IMR-90 (cell line): ENCODE results near the gene FMNL3. TPM values are rescaled to one million over a fixed set of nuclear protein-coding genes. Genes with fewer than 3 reads are reported as not detected.

ENCODE experiments used
- ATAC-seq: fragments of 200-7000 bp; cut with Tn5 transposase; 2 replicates; pipeline ENCODE4 v1.9.1; 2020; ENCODE audit warnings: low read depth, mild to moderate bottlenecking, moderate library complexity
- BruUV-seq: library from RNA; stranded (reverse); fragments of 400-500 nt; replicated peaks from 2 replicates; lab custom pipeline; 2021; lab: Mats Ljungman, UMichigan
- CTCF ChIA-PET: fragments of 300-600 bp; formaldehyde crosslinking; extraction: SDS; loops from one replicate; lab custom pipeline; 2021; ENCODE audit warnings: antibody characterized with exemption; lab: Yijun Ruan, JAX
- POLR2A ChIA-PET: fragments of 300-600 bp; sonication (Branson Sonifier 250); formaldehyde crosslinking; loops from one replicate; lab custom pipeline; 2022; ENCODE audit warnings: antibody characterized with exemption; ENCODE audit not compliant: unreplicated experiment; lab: Charles Lee
- DNase-seq: peaks from one replicate; pipeline ENCODE4 v3.0.0; 2013
- H2AFZ ChIP-seq: replicated peaks from 2 replicates; pipeline ENCODE3; 2013; ENCODE audit warnings: low read length, mild to moderate bottlenecking; ENCODE audit not compliant: poor library complexity
- H2AK5ac ChIP-seq: 2 replicates; pipeline ENCODE4 v1.6.1; 2013; ENCODE audit warnings: low read depth, low read length, inconsistent platforms
- H2AK9ac ChIP-seq: replicated peaks from 2 replicates; pipeline ENCODE3; 2013; ENCODE audit warnings: mild to moderate bottlenecking, low read depth, low read length, moderate library complexity; ENCODE audit not compliant: poor library complexity
- H2BK120ac ChIP-seq: 2 replicates; pipeline ENCODE4 v1.6.1; 2013; ENCODE audit warnings: low read depth, low read length, inconsistent platforms
- H2BK15ac ChIP-seq: 3 replicates; pipeline ENCODE4 v1.6.1; 2013; ENCODE audit warnings: low read depth, low read length, inconsistent platforms
- H2BK20ac ChIP-seq: 2 replicates; pipeline ENCODE4 v1.6.1; 2013; ENCODE audit warnings: low read depth, mild to moderate bottlenecking, inconsistent platforms, low read length, moderate library complexity
- H2BK5ac ChIP-seq: 2 replicates; pipeline ENCODE4 v1.6.1; 2013; ENCODE audit warnings: mild to moderate bottlenecking, low read depth, low read length, inconsistent platforms; ENCODE audit not compliant: poor library complexity, severe bottlenecking
- H3K14ac ChIP-seq: replicated peaks from 2 replicates; pipeline ENCODE4 v1.6.1; 2013; ENCODE audit warnings: low read depth, low read length, inconsistent platforms
- H3K18ac ChIP-seq: 2 replicates; pipeline ENCODE4 v1.6.1; 2013; ENCODE audit warnings: low read depth, low read length, control low read depth
- H3K23ac ChIP-seq: 2 replicates; pipeline ENCODE4 v1.6.1; 2013; ENCODE audit warnings: low read depth, low read length, inconsistent platforms
- H3K27ac ChIP-seq: 2 replicates; pipeline ENCODE4 v1.5.1; 2013; ENCODE audit warnings: mild to moderate bottlenecking, control low read depth, low read length; ENCODE audit not compliant: insufficient read depth
- H3K27me3 ChIP-seq: 2 replicates; pipeline ENCODE4 v1.6.1; 2013; ENCODE audit warnings: low read length; ENCODE audit not compliant: control insufficient read depth, insufficient read depth
- H3K36me3 ChIP-seq: 2 replicates; pipeline ENCODE4 v1.6.1; 2013; ENCODE audit warnings: low read length, mixed read lengths; ENCODE audit not compliant: control insufficient read depth, insufficient read depth
- H3K4ac ChIP-seq: 2 replicates; pipeline ENCODE4 v1.6.1; 2013; ENCODE audit warnings: low read depth, low read length, inconsistent platforms
- H3K4me1 ChIP-seq: 2 replicates; pipeline ENCODE4 v1.6.1; 2013; ENCODE audit warnings: low read length, mixed read lengths; ENCODE audit not compliant: control insufficient read depth, insufficient read depth
- H3K4me2 ChIP-seq: 2 replicates; pipeline ENCODE4 v1.6.1; 2013; ENCODE audit warnings: low read depth, mild to moderate bottlenecking, control low read depth, low read length, moderate library complexity
- H3K4me3 ChIP-seq: 2 replicates; pipeline ENCODE4 v1.5.1; 2013; ENCODE audit warnings: low read depth, mild to moderate bottlenecking, control low read depth, low read length, moderate library complexity; ENCODE audit not compliant: insufficient read depth
- H3K56ac ChIP-seq: 2 replicates; pipeline ENCODE4 v1.6.1; 2013; ENCODE audit warnings: low read length, inconsistent platforms; ENCODE audit not compliant: insufficient read depth; ENCODE audit errors: extremely low read depth
- H3K79me1 ChIP-seq, 2 experiments: 2 replicates each; pipeline ENCODE4 v1.6.1; 2013; ENCODE audit warnings: low read length in 2 of 2, inconsistent platforms in 1 of 2, low read depth in 1 of 2
- H3K9ac ChIP-seq: 2 replicates; pipeline ENCODE4 v1.6.1; 2013; ENCODE audit warnings: low read depth, low read length, control low read depth
- H3K9me1 ChIP-seq: 2 replicates; pipeline ENCODE4 v1.6.1; 2013; ENCODE audit warnings: low read length, inconsistent platforms; ENCODE audit not compliant: insufficient read depth
- H3K9me3 ChIP-seq: 2 replicates; pipeline ENCODE4 v1.6.1; 2013; ENCODE audit warnings: low read length; ENCODE audit not compliant: control insufficient read depth, insufficient read depth
- H4K20me1 ChIP-seq: 2 replicates; pipeline ENCODE4 v1.6.1; 2013; ENCODE audit warnings: low read length, inconsistent platforms; ENCODE audit not compliant: insufficient read depth
- H4K5ac ChIP-seq: 2 replicates; pipeline ENCODE4 v1.6.1; 2013; ENCODE audit warnings: mild to moderate bottlenecking, low read depth, low read length, control low read depth
- H4K8ac ChIP-seq, 2 experiments: 2 replicates each; pipeline ENCODE4 v1.6.1; 2013; ENCODE audit warnings: low read depth in 2 of 2, low read length in 2 of 2, control low read depth in 1 of 2, inconsistent platforms in 1 of 2
- H4K91ac ChIP-seq: 2 replicates; pipeline ENCODE4 v1.6.1; 2013; ENCODE audit warnings: low read depth, low read length, inconsistent platforms; ENCODE audit not compliant: insufficient read depth
- BHLHE40 ChIP-seq: fragments of 150-350 bp; IDR thresholded peaks from 2 replicates; pipeline ENCODE4 v1.6.1; 2016; ENCODE audit warnings: mild to moderate bottlenecking, low read depth, low read length
- CHD1 ChIP-seq: IDR thresholded peaks from 2 replicates; pipeline ENCODE4 v1.6.1; 2012; ENCODE audit warnings: low read depth, low read length, improper control_type of control experiment
- ELK1 ChIP-seq: fragments of 150-350 bp; IDR thresholded peaks from 2 replicates; pipeline ENCODE4 v1.6.1; 2016; ENCODE audit warnings: low read depth, mild to moderate bottlenecking, low read length, moderate library complexity, borderline replicate concordance
- FOS ChIP-seq: fragments of 150-350 bp; IDR thresholded peaks from 2 replicates; pipeline ENCODE4 v1.6.1; 2016; ENCODE audit warnings: low read depth, low read length
- MXI1 ChIP-seq: IDR thresholded peaks from 2 replicates; pipeline ENCODE4 v1.6.1; 2012; ENCODE audit warnings: low read depth, mild to moderate bottlenecking, low read length, moderate library complexity, borderline replicate concordance
- RFX5 ChIP-seq: IDR thresholded peaks from 2 replicates; pipeline ENCODE4 v1.8.0; 2012; ENCODE audit warnings: low read depth, mild to moderate bottlenecking, low read length, moderate library complexity
- dilution Hi-C: fragments of 300-500 bp; cut with HindIII; formaldehyde crosslinking; loops from one replicate; pipeline ENCODE4 v1.14.3; 2018; ENCODE audit warnings: low sequenced_read_pairs; ENCODE audit not compliant: unreplicated experiment
- in situ Hi-C: fragments of 300-500 bp; cut with MboI; formaldehyde crosslinking; loops from 3 replicates; pipeline ENCODE4 v1.14.3; 2019; ENCODE audit warnings: low sequenced_read_pairs, inconsistent platforms, mixed read lengths
- intact Hi-C: fragments of 100-400 bp; cut with micrococcal nuclease; formaldehyde crosslinking; loops from 2 replicates; pipeline ENCODE4 v1.10.0; 2022
- polyA plus RNA-seq, 3 experiments: library from polyadenylated mRNA; depleted of rRNA; stranded (reverse); fragments of >200 nt; gene quantifications; 2 replicates each; pipeline ENCODE4 v1.2.3, GENCODE V29; 2012; ENCODE audit warnings: low replicate concordance in 1 of 3
- total RNA-seq: library from RNA; depleted of rRNA; stranded (reverse); fragments of >200 nt; gene quantifications from 2 replicates; pipeline ENCODE4 v1.2.3, GENCODE V29; 2012

Gene FMNL3
- total and polyA plus RNA-seq, 2 of the 4 experiments (the other 2 are of a cell fraction), result 16.3 to 36.4 TPM

DNA sequence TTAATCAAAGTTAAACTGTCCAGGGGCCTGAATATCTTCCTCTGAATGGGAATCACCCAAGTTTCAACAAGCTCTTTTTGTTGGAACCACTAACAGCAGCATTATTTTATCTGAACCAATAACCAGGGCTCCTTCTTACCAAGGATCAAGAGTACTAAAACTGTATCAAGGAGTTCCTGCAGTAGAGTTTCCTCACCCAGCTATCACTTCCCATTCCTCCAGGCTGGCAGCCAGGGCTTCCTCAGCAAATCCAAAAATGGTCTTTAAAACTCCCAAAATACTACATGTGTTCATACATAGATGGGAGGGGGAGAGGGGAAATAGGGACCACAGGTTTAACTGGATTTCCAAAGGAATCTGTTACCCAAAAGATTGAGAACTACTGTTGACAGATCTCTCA, 10.5 kb downstream of the FMNL3 start:
- intact Hi-C loops (no loop called here), dilution Hi-C loops (no loop called here), in situ Hi-C loops (no loop called here)
- H3K56ac ChIP-seq, result no peak overlapping the region
- ATAC-seq, result no peak
- H4K5ac ChIP-seq, result no peak overlapping the region
- peaks cover 9% of the 10 kb centered on the region; the same call in 1 of the 2 replicates for H3K9me1 ChIP-seq
- H4K8ac ChIP-seq, result no peak overlapping the region
- no peaks in the 10 kb centered on the region for H3K36me3 ChIP-seq
- no peaks in the 10 kb centered on the region for H3K9me3 ChIP-seq
- no peak for DNase-seq
- no peak overlapping the region for H3K14ac ChIP-seq
- H2BK120ac ChIP-seq, result no peak overlapping the region
- H3K4me3 ChIP-seq, result no peak overlapping the region
- POLR2A ChIA-PET, result no interaction called here
- peaks cover 18 to 73% of the 10 kb centered on the region in 2 experiments for H3K79me1 ChIP-seq
- H2AK9ac ChIP-seq, result no peak overlapping the region
- H3K4me1 ChIP-seq, result peaks cover 10% of the 10 kb centered on the region
- H2AFZ ChIP-seq, result no peak overlapping the region
- H3K27me3 ChIP-seq, result no peaks in the 10 kb centered on the region
- no peak overlapping the region for H4K91ac ChIP-seq
- no peak overlapping the region for H2BK5ac ChIP-seq
- H2AK5ac ChIP-seq, result no peak overlapping the region
- CTCF ChIA-PET, result no interaction called here
- no peak overlapping the region for H2BK20ac ChIP-seq
- H3K4me2 ChIP-seq, result no peak overlapping the region
- peaks cover 19% of the 10 kb centered on the region for H4K20me1 ChIP-seq
- TF ChIP-seq BHLHE40 (no peak), CHD1 (no peak), RFX5 (no peak), FOS (no peak), ELK1 (no peak), MXI1 (no peak)
- no peak overlapping the region for H3K27ac ChIP-seq
- no peak overlapping the region for H2BK15ac ChIP-seq
- no peak overlapping the region for H3K18ac ChIP-seq
- H3K23ac ChIP-seq, result no peak overlapping the region
- H3K4ac ChIP-seq, result no peak overlapping the region
- H3K9ac ChIP-seq, result no peak overlapping the region
- no TSS peak for BruUV-seq
